ENCODE data around the gene FAM241A. TPM values are rescaled to one million over a fixed set of nuclear protein-coding genes. Genes with fewer than 3 reads are reported as not detected.

FAM241A gene
- polyA plus RNA-seq, 2 of the 4 experiments (the other 2 are of a cell fraction) = 0.67 to 2.3 TPM

DNA sequence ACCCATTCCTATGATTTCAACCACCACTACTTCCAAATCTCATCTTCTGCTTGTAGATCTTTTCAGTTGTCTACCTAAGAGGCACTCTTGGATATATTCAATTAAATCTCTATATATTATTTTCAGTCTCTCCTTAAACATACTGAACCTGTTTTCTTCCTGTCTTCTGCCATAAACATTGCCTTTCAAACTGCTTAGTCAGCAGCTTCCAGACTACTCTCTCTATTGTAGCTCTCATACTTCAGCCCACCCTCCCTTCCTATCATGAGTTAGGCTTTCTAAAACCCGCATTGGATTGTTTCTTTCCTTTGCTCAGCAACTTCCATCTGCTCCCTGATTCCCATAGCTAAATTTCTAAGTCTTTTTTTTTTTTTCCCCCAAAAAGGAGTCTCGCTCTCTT, 90.8 kb downstream of the FAM241A start:
- ATAC-seq = no peak

DNA sequence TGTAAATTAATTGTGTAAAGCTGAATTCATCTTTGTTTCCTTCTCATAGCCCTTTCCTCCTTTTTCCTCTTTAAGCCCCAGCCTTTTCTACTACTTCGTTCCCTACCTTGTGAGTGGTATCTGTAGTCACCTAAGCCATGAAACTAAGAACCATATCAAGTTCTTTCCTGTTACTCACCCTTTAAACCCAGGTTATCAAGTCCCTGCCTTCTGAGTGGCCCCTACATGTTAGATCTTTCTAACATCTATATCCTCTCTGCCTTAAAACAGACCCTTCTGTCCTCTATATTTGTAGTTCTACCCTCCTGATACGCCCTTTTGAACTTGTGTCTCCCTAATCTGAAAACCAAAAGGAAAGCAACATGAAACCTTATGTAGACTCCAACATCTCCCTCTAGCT, 93.6 kb downstream of the FAM241A start:
- H3K9me3 ChIP-seq = no peaks in the 10 kb centered on the region
- ChIA-PET CTCF (interaction anchor here (1.6 to 11.5 kb wide), 2 partner anchors 24 to 137 kb away, joined by 5 to 128 read pairs; no protein-coding TSS in a partner anchor), POLR2A (no interaction called here)
- TF ChIP-seq, protein P1, sequence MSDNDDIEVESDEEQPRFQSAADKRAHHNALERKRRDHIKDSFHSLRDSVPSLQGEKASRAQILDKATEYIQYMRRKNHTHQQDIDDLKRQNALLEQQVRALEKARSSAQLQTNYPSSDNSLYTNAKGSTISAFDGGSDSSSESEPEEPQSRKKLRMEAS (IDR thresholded peaks at IDR 0.05) = no peak
- TF ChIP-seq HOXA7 (CRISPR knock-in tag; IDR thresholded peaks at IDR 0.05) (no peak), RFX5 (IDR thresholded peaks at IDR 0.05) (no peak), RAD21 (conservative IDR thresholded peaks at IDR 0.05 in 1 of 2, IDR thresholded peaks at IDR 0.05 in 1 of 2) (no peak), NR3C1 (IDR thresholded peaks at IDR 0.05) (no peak), CHD2 (IDR thresholded peaks at IDR 0.05; ENCODE audit: low read length, partially characterized antibody) (no peak), JUN (IDR thresholded peaks at IDR 0.05) (no peak), HOXB13 (CRISPR knock-in tag; IDR thresholded peaks at IDR 0.05; ENCODE audit: low read depth) (no peak), HOXB5 (CRISPR knock-in tag; IDR thresholded peaks at IDR 0.05) (no peak), ZC3H11A (IDR thresholded peaks at IDR 0.05) (no peak), EHF (CRISPR knock-in tag; IDR thresholded peaks at IDR 0.05) (no peak), BHLHE40 (IDR thresholded peaks at IDR 0.05; ENCODE audit: low read depth, low read length) (no peak), TFCP2L1 (CRISPR knock-in tag; IDR thresholded peaks at IDR 0.05) (no peak), FOSB (CRISPR knock-in tag; IDR thresholded peaks at IDR 0.05) (no peak), SREBF2 (IDR thresholded peaks at IDR 0.05) (no peak)
- TF ChIP-seq, protein P2, sequence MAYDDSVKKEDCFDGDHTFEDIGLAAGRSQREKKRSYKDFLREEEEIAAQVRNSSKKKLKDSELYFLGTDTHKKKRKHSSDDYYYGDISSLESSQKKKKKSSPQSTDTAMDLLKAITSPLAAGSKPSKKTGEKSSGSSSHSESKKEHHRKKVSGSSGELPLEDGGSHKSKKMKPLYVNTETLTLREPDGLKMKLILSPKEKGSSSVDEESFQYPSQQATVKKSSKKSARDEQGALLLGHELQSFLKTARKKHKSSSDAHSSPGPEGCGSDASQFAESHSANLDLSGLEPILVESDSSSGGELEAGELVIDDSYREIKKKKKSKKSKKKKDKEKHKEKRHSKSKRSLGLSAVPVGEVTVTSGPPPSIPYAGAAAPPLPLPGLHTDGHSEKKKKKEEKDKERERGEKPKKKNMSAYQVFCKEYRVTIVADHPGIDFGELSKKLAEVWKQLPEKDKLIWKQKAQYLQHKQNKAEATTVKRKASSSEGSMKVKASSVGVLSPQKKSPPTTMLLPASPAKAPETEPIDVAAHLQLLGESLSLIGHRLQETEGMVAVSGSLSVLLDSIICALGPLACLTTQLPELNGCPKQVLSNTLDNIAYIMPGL (CRISPR knock-in tag; IDR thresholded peaks at IDR 0.05; ENCODE audit: borderline replicate concordance) = no peak
- TF ChIP-seq, protein P3, sequence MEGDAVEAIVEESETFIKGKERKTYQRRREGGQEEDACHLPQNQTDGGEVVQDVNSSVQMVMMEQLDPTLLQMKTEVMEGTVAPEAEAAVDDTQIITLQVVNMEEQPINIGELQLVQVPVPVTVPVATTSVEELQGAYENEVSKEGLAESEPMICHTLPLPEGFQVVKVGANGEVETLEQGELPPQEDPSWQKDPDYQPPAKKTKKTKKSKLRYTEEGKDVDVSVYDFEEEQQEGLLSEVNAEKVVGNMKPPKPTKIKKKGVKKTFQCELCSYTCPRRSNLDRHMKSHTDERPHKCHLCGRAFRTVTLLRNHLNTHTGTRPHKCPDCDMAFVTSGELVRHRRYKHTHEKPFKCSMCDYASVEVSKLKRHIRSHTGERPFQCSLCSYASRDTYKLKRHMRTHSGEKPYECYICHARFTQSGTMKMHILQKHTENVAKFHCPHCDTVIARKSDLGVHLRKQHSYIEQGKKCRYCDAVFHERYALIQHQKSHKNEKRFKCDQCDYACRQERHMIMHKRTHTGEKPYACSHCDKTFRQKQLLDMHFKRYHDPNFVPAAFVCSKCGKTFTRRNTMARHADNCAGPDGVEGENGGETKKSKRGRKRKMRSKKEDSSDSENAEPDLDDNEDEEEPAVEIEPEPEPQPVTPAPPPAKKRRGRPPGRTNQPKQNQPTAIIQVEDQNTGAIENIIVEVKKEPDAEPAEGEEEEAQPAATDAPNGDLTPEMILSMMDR (IDR thresholded peaks at IDR 0.05) = no peak
- H3K4me3 ChIP-seq = no peak overlapping the region
- WGBS (ENCODE audit: missing lambda C conversion rate) = 92% methylated on average over 2 of the region's 2 CpGs
- H3K27ac ChIP-seq = no peak overlapping the region
- DNase-seq (ENCODE audit: low read depth in 1 of 2, low spot score in 1 of 2) (no peak), ATAC-seq (no peak), FAIRE-seq (no peak)
- no peak overlapping the region for H3K4me2 ChIP-seq
- peaks cover 10% of the 10 kb centered on the region; the same call in 1 of the 3 replicates for H3K4me1 ChIP-seq

More for the DNA sequence above, 90.8 kb downstream of the FAM241A start:
- H3K4me1 ChIP-seq = peaks cover 21% of the 10 kb centered on the region; the same call in 2 of the 3 replicates
- no peak overlapping the region for H3K27ac ChIP-seq
- CTCF ChIA-PET = interaction anchor here (0.8 to 11.5 kb wide), 8 partner anchors 9 to 135 kb away, joined by 3 to 128 read pairs (median 6); partner anchors contain the start of gene FAM241A
- DNase-seq (ENCODE audit: low read depth in 1 of 2, low spot score in 1 of 2) (no peak), FAIRE-seq (no peak)
- WGBS (ENCODE audit: missing lambda C conversion rate) = 84% methylated on average over 2 of the region's 2 CpGs
- POLR2A ChIA-PET = no interaction called here
- no peaks in the 10 kb centered on the region for H3K9me3 ChIP-seq
- TF ChIP-seq MAFK (IDR thresholded peaks at IDR 0.05; ENCODE audit: partially characterized antibody) (peak; percentile 85), HOXB13 (CRISPR knock-in tag; IDR thresholded peaks at IDR 0.05; ENCODE audit: low read depth) (no peak)
- no peak overlapping the region for H3K4me3 ChIP-seq
- H3K4me2 ChIP-seq = no peak overlapping the region

Other genes with a start within 250 kb of the FAM241A start
- 21.1 and 34.6 TPM in 2 replicates for gene AP1AR, start 86.3 kb downstream of the FAM241A start, polyA plus RNA-seq (2011; rRNA removed)
- 14.3 to 16.5 TPM (median 16.0 TPM) in 3 replicates for gene AP1AR, start 86.3 kb downstream of the FAM241A start, polyA plus RNA-seq (2017; fragmentation: RNase III; extraction: RNeasy Plus Mini Kit Qiagen cat#74134 plus additional on column Dnase treatment)
- 7.9 and 9.2 TPM in 2 replicates for gene TIFA, start 140.4 kb downstream of the FAM241A start, polyA plus RNA-seq (2011; rRNA removed)
- gene TIFA, start 140.4 kb downstream of the FAM241A start, polyA plus RNA-seq (2017; fragmentation: RNase III; extraction: RNeasy Plus Mini Kit Qiagen cat#74134 plus additional on column Dnase treatment) = 3.3 to 3.4 TPM (median 3.3 TPM) in 3 replicates
- 15.0 and 15.9 TPM in 2 replicates for gene ALPK1, start 151.9 kb downstream of the FAM241A start, polyA plus RNA-seq (2011; rRNA removed)
- 3.3 to 4.0 TPM (median 3.5 TPM) in 3 replicates for gene ALPK1, start 151.9 kb downstream of the FAM241A start, polyA plus RNA-seq (2017; fragmentation: RNase III; extraction: RNeasy Plus Mini Kit Qiagen cat#74134 plus additional on column Dnase treatment)

Measured in A549 (cell line).